22Rv1 (cell line): Measurements from ENCODE around the gene SBF2.
"Not testable (repeated sequence)": the region's sequence is repeated elsewhere in the genome, so short reads cannot be mapped to it uniquely, and the experiment has no call there.

Experiments used
- H3K27ac ChIP-seq: fragments of 450-650 bp; 2 replicates; pipeline ENCODE4 v1.5.1; 2017
- ZFX ChIP-seq: fragments of 450-650 bp; IDR thresholded peaks from 2 replicates; pipeline ENCODE4 v1.6.1; 2017; ENCODE audit warnings: antibody characterized with exemption, borderline replicate concordance
- TF ChIP-seq, protein P1 (sequence below): fragments of 450-650 bp; IDR thresholded peaks from 2 replicates; pipeline ENCODE4 v1.5.1; 2017; ENCODE audit warnings: mild to moderate bottlenecking

The SBF2 gene

DNA sequence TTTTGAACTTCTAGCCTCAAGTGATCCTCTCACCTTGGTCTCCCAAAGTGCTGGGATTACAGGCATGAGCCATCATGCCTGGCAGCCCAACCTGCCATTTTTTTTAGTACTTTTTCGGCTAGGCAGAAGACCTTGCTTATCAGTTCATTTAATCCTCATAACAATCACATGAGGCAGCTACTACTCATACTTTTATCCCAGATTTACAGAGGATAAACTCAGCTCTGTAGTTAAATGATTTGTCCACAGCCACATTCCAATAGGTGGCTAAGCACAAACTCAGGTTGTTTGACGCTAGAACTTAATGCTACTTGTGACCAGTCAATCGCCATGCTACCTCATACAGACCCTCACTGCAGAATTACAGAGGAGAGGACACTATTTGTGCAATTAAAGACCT lies 28.1 kb downstream of the SBF2 start:
- TF ChIP-seq ZFX, result no peak
- H3K27ac ChIP-seq, result no peak overlapping the region

DNA sequence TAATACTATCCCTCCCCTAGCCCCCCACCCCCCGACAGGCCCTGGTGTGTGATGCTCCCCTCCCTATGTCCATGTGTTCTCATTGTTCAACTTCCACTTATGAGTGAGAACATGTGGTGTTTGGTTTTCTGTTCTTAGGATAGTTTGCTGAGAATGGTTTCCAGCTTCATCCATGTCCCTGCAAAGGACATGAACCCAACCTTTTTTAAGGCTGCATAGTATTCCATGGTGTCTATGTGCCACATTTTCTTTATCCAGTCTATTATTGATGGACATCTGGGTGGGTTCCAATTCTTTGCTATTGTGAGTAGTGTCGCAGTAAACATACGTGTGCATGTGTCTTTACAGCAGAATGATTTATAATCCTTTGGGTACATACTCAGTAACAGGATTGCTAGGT lies 29.3 kb downstream of the SBF2 start:
- not testable (repeated sequence) for H3K27ac ChIP-seq

DNA sequence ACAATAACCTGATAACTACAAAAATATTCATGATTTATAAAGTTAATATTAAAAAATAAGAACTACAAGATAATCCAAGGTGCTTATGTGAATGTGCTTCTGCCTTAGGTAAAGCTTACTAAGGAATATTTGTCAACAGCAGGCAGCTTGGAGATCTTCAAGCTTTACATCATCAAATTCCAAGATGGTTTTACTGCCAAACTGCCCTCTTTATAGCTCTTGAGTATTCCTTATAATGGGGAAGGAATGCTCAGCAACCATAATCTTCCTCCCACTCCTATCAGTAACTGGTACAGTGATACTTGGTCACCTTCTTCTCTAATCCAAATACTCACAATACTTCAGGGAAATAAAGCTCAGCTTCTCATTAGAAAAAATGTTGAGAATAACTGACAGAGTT lies 30.1 kb downstream of the SBF2 start:
- no peak overlapping the region for H3K27ac ChIP-seq

DNA sequence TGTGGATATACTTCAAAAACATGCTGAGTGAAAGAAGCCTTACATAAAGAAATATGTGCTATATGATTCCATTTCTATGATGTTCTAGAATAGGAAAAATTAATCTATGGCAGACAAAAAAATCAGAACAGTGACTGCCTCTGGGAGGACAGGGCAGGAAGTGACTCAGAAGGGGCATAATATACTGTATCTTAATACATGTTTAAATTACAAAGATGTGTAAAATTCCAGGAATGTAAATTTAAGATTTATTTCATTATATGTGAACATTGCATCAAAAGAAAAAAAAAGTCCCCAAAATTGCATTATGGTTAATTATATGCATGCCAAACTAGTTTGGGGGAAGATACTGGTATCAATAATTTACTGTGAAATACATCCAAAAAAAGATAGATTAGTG lies 32.2 kb downstream of the SBF2 start:
- TF ChIP-seq ZFX, result no peak
- TF ChIP-seq, protein P1, sequence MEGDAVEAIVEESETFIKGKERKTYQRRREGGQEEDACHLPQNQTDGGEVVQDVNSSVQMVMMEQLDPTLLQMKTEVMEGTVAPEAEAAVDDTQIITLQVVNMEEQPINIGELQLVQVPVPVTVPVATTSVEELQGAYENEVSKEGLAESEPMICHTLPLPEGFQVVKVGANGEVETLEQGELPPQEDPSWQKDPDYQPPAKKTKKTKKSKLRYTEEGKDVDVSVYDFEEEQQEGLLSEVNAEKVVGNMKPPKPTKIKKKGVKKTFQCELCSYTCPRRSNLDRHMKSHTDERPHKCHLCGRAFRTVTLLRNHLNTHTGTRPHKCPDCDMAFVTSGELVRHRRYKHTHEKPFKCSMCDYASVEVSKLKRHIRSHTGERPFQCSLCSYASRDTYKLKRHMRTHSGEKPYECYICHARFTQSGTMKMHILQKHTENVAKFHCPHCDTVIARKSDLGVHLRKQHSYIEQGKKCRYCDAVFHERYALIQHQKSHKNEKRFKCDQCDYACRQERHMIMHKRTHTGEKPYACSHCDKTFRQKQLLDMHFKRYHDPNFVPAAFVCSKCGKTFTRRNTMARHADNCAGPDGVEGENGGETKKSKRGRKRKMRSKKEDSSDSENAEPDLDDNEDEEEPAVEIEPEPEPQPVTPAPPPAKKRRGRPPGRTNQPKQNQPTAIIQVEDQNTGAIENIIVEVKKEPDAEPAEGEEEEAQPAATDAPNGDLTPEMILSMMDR, result no peak
- no peak overlapping the region for H3K27ac ChIP-seq

More for the DNA sequence above, 30.1 kb downstream of the SBF2 start:
- TF ChIP-seq ZFX, result no peak
- TF ChIP-seq, protein P1, result no peak

DNA sequence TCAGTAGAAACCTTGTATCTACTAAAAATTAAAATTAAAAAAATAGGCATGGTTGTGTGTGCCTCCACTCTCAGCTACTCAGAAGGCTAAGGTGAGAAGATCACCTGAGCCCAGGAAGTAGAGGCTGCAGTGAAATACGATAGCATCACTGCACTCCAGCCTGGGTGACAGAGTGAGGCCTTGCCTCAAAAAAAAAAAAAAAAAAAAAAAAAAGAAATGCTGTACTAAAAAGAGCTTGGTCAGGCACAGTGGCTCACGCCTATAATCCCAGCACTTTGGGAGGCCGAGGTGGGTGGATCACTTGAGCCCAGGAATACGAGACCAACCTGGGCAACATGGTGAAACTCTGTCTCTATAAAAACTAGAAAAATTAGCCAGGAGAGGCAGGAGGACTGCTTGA lies 36.5 kb downstream of the SBF2 start:
- no peak overlapping the region for H3K27ac ChIP-seq
- TF ChIP-seq, protein P1, result no peak
- no peak for TF ChIP-seq ZFX

DNA sequence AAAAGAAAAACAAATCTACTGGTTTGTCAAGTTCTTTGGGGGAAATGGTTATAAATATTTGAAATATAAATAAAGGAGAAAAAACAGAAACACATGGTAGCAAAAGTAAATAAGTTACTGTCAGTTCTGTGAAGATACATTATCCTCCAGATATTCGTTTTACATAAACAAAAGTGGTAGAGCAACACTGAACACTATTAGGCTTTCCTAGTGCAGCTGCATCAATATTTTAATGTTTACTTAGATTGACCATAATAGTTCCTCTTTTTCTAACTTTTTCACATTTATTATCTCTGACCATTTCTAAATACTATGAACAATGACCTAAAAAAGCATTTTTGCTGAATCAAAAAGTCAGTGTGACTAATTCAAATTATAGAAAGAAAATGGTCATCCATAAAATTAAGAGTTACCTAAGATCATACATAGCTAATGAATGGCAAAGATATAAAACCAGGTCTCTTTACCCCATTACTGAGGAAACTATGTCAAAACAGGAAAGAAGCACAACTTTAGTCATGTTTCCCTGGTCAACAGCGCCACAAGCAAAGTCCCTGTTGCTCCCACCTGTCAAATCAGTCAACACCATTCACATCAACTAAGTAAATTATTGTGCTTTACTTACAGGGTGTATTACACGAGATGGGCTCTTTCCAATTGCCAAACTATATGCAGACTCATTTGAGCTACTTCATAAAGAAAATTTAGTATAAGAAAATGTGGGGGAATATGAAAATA lies 38.5 kb downstream of the SBF2 start:
- H3K27ac ChIP-seq, result no peak overlapping the region
- TF ChIP-seq, protein P1, result no peak
- TF ChIP-seq ZFX, result no peak

DNA sequence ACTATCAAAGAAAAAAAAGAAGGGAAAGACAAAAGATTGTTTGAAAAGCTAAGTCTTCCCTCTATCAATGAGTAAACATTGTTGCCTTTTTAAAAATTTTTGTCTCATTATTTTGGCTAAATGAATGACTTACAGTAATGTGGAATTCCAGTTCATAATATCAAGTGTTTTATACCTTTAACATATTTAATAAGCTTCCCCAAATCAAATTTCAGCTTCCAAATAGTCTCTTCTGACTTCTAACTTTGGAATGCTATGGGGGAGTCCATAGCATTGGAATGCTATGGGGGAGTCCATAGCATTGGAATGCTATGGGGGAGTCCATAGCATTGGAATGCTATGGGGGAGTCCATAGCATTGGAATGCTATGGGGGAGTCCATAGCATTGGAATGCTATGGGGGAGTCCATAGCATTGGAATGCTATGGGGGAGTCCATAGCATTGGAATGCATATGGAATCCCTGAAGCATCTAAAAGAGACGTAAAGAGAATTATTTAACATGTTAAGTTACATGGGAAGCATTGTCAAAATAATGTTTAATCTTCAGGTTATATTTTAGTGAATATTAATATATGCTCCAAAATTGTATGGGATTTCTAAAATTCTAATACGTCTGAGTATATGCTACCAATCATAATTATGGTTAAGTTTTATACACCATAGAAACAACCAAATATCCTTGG lies 44.4 kb downstream of the SBF2 start:
- H3K27ac ChIP-seq, result not testable (repeated sequence)

DNA sequence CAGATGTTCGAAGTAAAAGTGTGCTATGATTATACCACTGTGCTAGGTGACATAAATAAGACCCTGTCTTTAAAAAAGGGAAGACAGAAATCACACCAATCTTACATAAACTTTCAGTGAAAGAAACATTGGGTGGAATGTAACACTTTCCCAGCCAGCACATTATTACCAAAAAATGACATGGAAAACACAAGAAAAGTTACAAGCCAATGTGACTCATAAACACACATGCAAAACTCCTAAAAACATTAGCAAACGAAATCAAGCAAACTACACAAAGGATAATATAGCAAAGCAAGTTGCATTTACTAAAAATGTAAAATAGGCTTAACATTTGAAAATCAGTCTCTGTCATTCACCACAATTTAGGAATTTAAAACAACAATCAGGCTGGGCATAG lies 47.0 kb downstream of the SBF2 start:
- no peak overlapping the region for H3K27ac ChIP-seq
- TF ChIP-seq, protein P1, result no peak
- no peak for TF ChIP-seq ZFX
